Fibroblast of the aortic adventitia (primary cell): Measurements from ENCODE around the gene RNF213. TPM values are rescaled to one million over a fixed set of nuclear protein-coding genes. Genes with fewer than 3 reads are reported as not detected.

Experiments
- DNase-seq: peaks from one replicate; pipeline ENCODE4 v3.0.0-alpha.2; 2010; ENCODE audit warnings: low read depth
- H3K4me3 ChIP-seq: 2 replicates; pipeline ENCODE4 v1.5.1; 2011; ENCODE audit warnings: low read depth, mild to moderate bottlenecking, control low read depth, low read length, moderate library complexity
- CTCF ChIP-seq: IDR thresholded peaks from 2 replicates; pipeline ENCODE4 v1.5.1; 2011; ENCODE audit warnings: mild to moderate bottlenecking, low read length, control low read depth, inconsistent platforms; ENCODE audit not compliant: insufficient read depth
- total RNA-seq: library from RNA; depleted of rRNA; stranded (reverse); fragments of >200 nt; gene quantifications from 2 replicates; pipeline ENCODE4 v1.2.3, GENCODE V29; 2012; ENCODE audit warnings: low replicate concordance

The RNF213 gene
- total RNA-seq, 1 donor: 143 TPM

GRCh38 chr17:80427366-80428282 is 167.0 kb downstream of the RNF213 start:
- DNase-seq: no peak
- H3K4me3 ChIP-seq: no peak overlapping the region
- TF ChIP-seq CTCF: no peak

- TF ChIP-seq CTCF: no peak
- no peak for DNase-seq
- H3K4me3 ChIP-seq: no peak overlapping the region
These were observed 167.7 kb downstream of the RNF213 start for GRCh38 chr17:80428363-80428762.

- TF ChIP-seq CTCF: no peak
- H3K4me3 ChIP-seq: no peak overlapping the region
- no peak for DNase-seq
These were observed 168.1 kb downstream of the RNF213 start for GRCh38 chr17:80428796-80429195.

- TF ChIP-seq CTCF: no peak
- DNase-seq: no peak
- no peak overlapping the region for H3K4me3 ChIP-seq
These were observed 169.0 kb downstream of the RNF213 start for GRCh38 chr17:80429356-80430275.

DNA sequence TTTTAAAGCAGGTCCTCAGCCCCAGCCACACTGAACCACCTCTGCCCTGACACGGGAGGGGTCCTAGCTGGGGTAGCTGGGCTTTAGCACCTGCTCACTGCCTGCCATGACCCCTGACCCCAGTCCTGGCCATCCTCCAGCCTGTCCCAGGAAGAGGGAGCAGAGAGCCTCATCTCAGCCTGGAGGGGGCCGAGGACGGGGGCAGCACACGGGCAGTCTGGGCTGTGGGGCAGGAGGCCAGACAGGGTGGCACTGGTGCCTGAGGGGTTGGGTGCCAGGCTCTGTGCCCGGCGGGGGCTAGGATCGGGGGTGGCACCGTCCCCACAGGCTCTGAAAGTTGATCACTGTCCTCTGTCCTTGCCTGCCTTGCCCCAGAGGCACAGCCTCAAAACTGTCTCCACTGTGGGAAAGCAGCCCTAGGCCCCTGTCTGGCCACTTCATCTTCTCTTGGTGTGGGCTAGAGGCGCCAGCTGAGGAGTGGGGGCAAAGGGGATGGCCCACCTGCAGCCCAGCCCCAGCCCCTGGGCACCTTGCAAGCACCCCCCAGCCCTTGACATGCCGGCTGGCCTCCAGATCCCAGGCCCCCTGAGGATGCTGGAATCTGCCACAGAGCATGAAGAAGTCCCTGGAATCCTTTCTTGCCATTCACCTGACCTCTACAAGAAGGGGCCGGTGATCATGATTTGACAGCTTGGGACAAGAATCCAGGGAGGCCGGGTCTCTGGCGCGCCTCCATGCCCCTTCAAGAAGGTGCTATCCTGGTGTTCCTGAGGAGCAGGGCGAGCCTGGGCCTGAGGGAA is 170.0 kb downstream of the RNF213 start:
- DNase-seq: no peak
- no peak overlapping the region for H3K4me3 ChIP-seq
- no peak for TF ChIP-seq CTCF
